Fibroblast of mammary gland (primary cell): Measurements from ENCODE around the gene NEU1.
A peak's percentile ranks its signal among the peaks of the same experiment; 100 is the strongest.

Experiments
- DNase-seq: peaks from one replicate; pipeline ENCODE4 v3.0.0-alpha.2; 2010; ENCODE audit warnings: low read depth
- H3K4me3 ChIP-seq: 2 replicates; pipeline ENCODE4 v1.5.1; 2011; ENCODE audit warnings: low read depth, mild to moderate bottlenecking, low read length, moderate library complexity; ENCODE audit not compliant: control insufficient read depth
- CTCF ChIP-seq: conservative IDR thresholded peaks from 2 replicates; pipeline ENCODE4 v1.5.1; 2011; ENCODE audit warnings: low read depth, low read length, inconsistent platforms; ENCODE audit not compliant: control insufficient read depth, insufficient read depth

The NEU1 gene

DNA sequence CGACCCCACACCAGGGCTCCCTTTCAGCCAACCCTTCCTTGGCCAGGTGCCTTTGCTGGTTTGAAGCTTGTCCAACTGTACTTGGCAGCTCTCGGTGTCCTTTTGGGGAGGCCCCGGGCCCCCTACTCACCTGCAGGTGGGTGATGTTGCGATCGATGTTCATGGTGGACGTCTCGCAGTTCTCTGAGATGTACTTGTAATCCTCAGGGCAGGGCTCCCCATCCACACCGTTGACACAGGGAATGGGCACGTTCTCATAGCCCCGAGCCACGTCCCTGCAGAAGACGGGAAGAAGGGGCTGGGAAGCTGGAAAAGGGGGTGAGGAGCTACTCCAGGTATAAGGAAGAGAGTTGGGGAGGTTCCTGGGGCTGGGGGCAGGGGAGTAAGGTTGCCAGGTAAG is 21.1 kb upstream of the NEU1 start:
- TF ChIP-seq CTCF, result no peak
- DNase-seq, result no peak
- H3K4me3 ChIP-seq, result no peak overlapping the region

DNA sequence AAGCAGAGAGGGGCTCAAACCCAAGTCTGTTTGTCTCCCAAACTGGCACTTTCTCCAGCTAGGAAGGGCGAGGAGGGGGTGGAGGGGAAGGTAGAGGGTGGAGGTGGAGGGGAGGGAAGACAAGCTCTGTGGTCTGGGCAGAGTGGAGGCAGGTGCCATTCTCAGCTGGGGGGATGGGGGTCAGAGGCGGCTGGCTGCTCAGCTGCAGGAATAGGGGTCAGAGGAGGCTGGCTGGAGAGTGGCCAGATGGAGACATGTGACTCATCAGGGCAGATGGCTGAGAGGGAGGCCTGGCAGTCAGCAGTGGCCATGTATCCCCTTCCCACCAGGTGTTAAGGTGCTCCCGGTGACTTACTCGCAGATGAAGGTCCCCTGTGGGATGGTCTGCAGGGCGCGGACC is 19.7 kb upstream of the NEU1 start:
- DNase-seq, result peak; percentile 60
- H3K4me3 ChIP-seq, result no peak overlapping the region
- TF ChIP-seq CTCF, result no peak

- DNase-seq, result no peak
- no peak overlapping the region for H3K4me3 ChIP-seq
- TF ChIP-seq CTCF, result no peak
These were observed 18.7 kb upstream of the NEU1 start for GRCh38 chr6:31881136-31881859.

DNA sequence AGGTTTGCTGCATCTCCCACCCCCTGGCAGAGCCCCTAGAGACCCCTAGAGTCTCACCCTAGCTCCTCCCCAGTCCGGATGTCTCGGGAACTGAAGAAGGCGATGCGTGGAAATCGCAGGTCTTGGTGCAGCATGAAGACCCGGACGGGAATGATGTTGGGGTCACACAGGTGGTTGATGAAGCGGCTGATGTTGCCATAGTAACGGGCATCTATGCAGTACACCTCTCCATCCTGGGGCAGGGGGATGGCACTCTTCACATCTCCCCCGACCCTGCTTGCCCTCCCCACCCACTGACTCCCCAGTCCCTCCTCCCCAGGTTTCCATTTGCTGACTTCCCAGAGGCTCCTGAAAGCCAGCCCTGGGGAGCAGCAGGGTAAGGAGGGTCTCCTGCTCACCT is 18.0 kb upstream of the NEU1 start:
- DNase-seq, result no peak
- TF ChIP-seq CTCF, result no peak
- no peak overlapping the region for H3K4me3 ChIP-seq

- DNase-seq, result no peak
- H3K4me3 ChIP-seq, result no peak overlapping the region
- no peak for TF ChIP-seq CTCF
These were observed 17.3 kb upstream of the NEU1 start for GRCh38 chr6:31879901-31880300.

DNA sequence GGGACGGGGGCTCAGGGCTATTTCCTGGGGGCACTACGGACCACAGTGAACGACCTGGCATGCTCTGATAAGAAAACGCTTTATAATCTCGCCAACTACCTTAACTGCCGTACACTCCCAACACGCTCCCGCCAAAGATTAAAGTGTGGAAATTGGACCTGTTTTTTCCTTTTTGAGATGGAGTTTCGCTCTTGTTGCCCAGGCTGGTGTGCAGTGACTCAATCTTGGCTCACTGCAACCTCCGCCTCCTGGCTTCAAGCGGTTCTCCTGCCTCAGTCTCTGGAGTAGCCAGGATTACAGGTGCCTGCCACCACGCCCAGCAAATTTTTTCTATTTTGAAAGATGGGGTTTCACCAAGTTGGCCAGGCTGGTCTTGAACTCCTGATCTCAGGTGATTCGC is 16.5 kb upstream of the NEU1 start:
- no peak for TF ChIP-seq CTCF
- no peak for DNase-seq
- H3K4me3 ChIP-seq, result no peak overlapping the region

GRCh38 chr6:31878726-31879125 is 16.1 kb upstream of the NEU1 start, which contains the start of gene SLC44A4:
SLC44A4 (minus strand) TSS chr6:31878997; CDS start chr6:31878980, 17 bp downstream.
- no peak for DNase-seq
- H3K4me3 ChIP-seq, result no peak within 1 kb of the TSS
- no peak for TF ChIP-seq CTCF
